IMR-90 (cell line): ENCODE measurements around the gene PRSS56. TPM values are rescaled to one million over a fixed set of nuclear protein-coding genes. Genes with fewer than 3 reads are reported as not detected.

Experiments used
- ATAC-seq: fragments of 200-7000 bp; cut with Tn5 transposase; 2 replicates; pipeline ENCODE4 v1.9.1; 2020; ENCODE audit warnings: low read depth, mild to moderate bottlenecking, moderate library complexity
- BruUV-seq: library from RNA; stranded (reverse); fragments of 400-500 nt; replicated peaks from 2 replicates; lab custom pipeline; 2021; lab: Mats Ljungman, UMichigan
- CTCF ChIA-PET: fragments of 300-600 bp; formaldehyde crosslinking; extraction: SDS; loops from one replicate; lab custom pipeline; 2021; ENCODE audit warnings: antibody characterized with exemption; lab: Yijun Ruan, JAX
- POLR2A ChIA-PET: fragments of 300-600 bp; sonication (Branson Sonifier 250); formaldehyde crosslinking; loops from one replicate; lab custom pipeline; 2022; ENCODE audit warnings: antibody characterized with exemption; ENCODE audit not compliant: unreplicated experiment; lab: Charles Lee
- DNase-seq: peaks from one replicate; pipeline ENCODE4 v3.0.0; 2013
- H2AFZ ChIP-seq: replicated peaks from 2 replicates; pipeline ENCODE3; 2013; ENCODE audit warnings: low read length, mild to moderate bottlenecking; ENCODE audit not compliant: poor library complexity
- H2AK5ac ChIP-seq: 2 replicates; pipeline ENCODE4 v1.6.1; 2013; ENCODE audit warnings: low read depth, low read length, inconsistent platforms
- H2AK9ac ChIP-seq: replicated peaks from 2 replicates; pipeline ENCODE3; 2013; ENCODE audit warnings: mild to moderate bottlenecking, low read depth, low read length, moderate library complexity; ENCODE audit not compliant: poor library complexity
- H2BK120ac ChIP-seq: 2 replicates; pipeline ENCODE4 v1.6.1; 2013; ENCODE audit warnings: low read depth, low read length, inconsistent platforms
- H2BK15ac ChIP-seq: 3 replicates; pipeline ENCODE4 v1.6.1; 2013; ENCODE audit warnings: low read depth, low read length, inconsistent platforms
- H2BK20ac ChIP-seq: 2 replicates; pipeline ENCODE4 v1.6.1; 2013; ENCODE audit warnings: low read depth, mild to moderate bottlenecking, inconsistent platforms, low read length, moderate library complexity
- H2BK5ac ChIP-seq: 2 replicates; pipeline ENCODE4 v1.6.1; 2013; ENCODE audit warnings: mild to moderate bottlenecking, low read depth, low read length, inconsistent platforms; ENCODE audit not compliant: poor library complexity, severe bottlenecking
- H3K14ac ChIP-seq: replicated peaks from 2 replicates; pipeline ENCODE4 v1.6.1; 2013; ENCODE audit warnings: low read depth, low read length, inconsistent platforms
- H3K18ac ChIP-seq: 2 replicates; pipeline ENCODE4 v1.6.1; 2013; ENCODE audit warnings: low read depth, low read length, control low read depth
- H3K23ac ChIP-seq: 2 replicates; pipeline ENCODE4 v1.6.1; 2013; ENCODE audit warnings: low read depth, low read length, inconsistent platforms
- H3K27ac ChIP-seq: 2 replicates; pipeline ENCODE4 v1.5.1; 2013; ENCODE audit warnings: mild to moderate bottlenecking, control low read depth, low read length; ENCODE audit not compliant: insufficient read depth
- H3K27me3 ChIP-seq: 2 replicates; pipeline ENCODE4 v1.6.1; 2013; ENCODE audit warnings: low read length; ENCODE audit not compliant: control insufficient read depth, insufficient read depth
- H3K36me3 ChIP-seq: 2 replicates; pipeline ENCODE4 v1.6.1; 2013; ENCODE audit warnings: low read length, mixed read lengths; ENCODE audit not compliant: control insufficient read depth, insufficient read depth
- H3K4ac ChIP-seq: 2 replicates; pipeline ENCODE4 v1.6.1; 2013; ENCODE audit warnings: low read depth, low read length, inconsistent platforms
- H3K4me1 ChIP-seq: 2 replicates; pipeline ENCODE4 v1.6.1; 2013; ENCODE audit warnings: low read length, mixed read lengths; ENCODE audit not compliant: control insufficient read depth, insufficient read depth
- H3K4me2 ChIP-seq: 2 replicates; pipeline ENCODE4 v1.6.1; 2013; ENCODE audit warnings: low read depth, mild to moderate bottlenecking, control low read depth, low read length, moderate library complexity
- H3K4me3 ChIP-seq: 2 replicates; pipeline ENCODE4 v1.5.1; 2013; ENCODE audit warnings: low read depth, mild to moderate bottlenecking, control low read depth, low read length, moderate library complexity; ENCODE audit not compliant: insufficient read depth
- H3K56ac ChIP-seq: 2 replicates; pipeline ENCODE4 v1.6.1; 2013; ENCODE audit warnings: low read length, inconsistent platforms; ENCODE audit not compliant: insufficient read depth; ENCODE audit errors: extremely low read depth
- H3K79me1 ChIP-seq, 2 experiments: 2 replicates each; pipeline ENCODE4 v1.6.1; 2013; ENCODE audit warnings: low read length in 2 of 2, inconsistent platforms in 1 of 2, low read depth in 1 of 2
- H3K9ac ChIP-seq: 2 replicates; pipeline ENCODE4 v1.6.1; 2013; ENCODE audit warnings: low read depth, low read length, control low read depth
- H3K9me1 ChIP-seq: 2 replicates; pipeline ENCODE4 v1.6.1; 2013; ENCODE audit warnings: low read length, inconsistent platforms; ENCODE audit not compliant: insufficient read depth
- H3K9me3 ChIP-seq: 2 replicates; pipeline ENCODE4 v1.6.1; 2013; ENCODE audit warnings: low read length; ENCODE audit not compliant: control insufficient read depth, insufficient read depth
- H4K20me1 ChIP-seq: 2 replicates; pipeline ENCODE4 v1.6.1; 2013; ENCODE audit warnings: low read length, inconsistent platforms; ENCODE audit not compliant: insufficient read depth
- H4K5ac ChIP-seq: 2 replicates; pipeline ENCODE4 v1.6.1; 2013; ENCODE audit warnings: mild to moderate bottlenecking, low read depth, low read length, control low read depth
- H4K8ac ChIP-seq, 2 experiments: 2 replicates each; pipeline ENCODE4 v1.6.1; 2013; ENCODE audit warnings: low read depth in 2 of 2, low read length in 2 of 2, control low read depth in 1 of 2, inconsistent platforms in 1 of 2
- H4K91ac ChIP-seq: 2 replicates; pipeline ENCODE4 v1.6.1; 2013; ENCODE audit warnings: low read depth, low read length, inconsistent platforms; ENCODE audit not compliant: insufficient read depth
- BHLHE40 ChIP-seq: fragments of 150-350 bp; IDR thresholded peaks from 2 replicates; pipeline ENCODE4 v1.6.1; 2016; ENCODE audit warnings: mild to moderate bottlenecking, low read depth, low read length
- CEBPB ChIP-seq: IDR thresholded peaks from 2 replicates; pipeline ENCODE4 v1.6.1; 2012; ENCODE audit warnings: low read depth, low read length, improper control_type of control experiment
- CHD1 ChIP-seq: IDR thresholded peaks from 2 replicates; pipeline ENCODE4 v1.6.1; 2012; ENCODE audit warnings: low read depth, low read length, improper control_type of control experiment
- CTCF ChIP-seq: conservative IDR thresholded peaks from 2 replicates; pipeline ENCODE4 v1.5.1; 2012; ENCODE audit warnings: mild to moderate bottlenecking, low read depth, low read length, improper control_type of control experiment
- ELK1 ChIP-seq: fragments of 150-350 bp; IDR thresholded peaks from 2 replicates; pipeline ENCODE4 v1.6.1; 2016; ENCODE audit warnings: low read depth, mild to moderate bottlenecking, low read length, moderate library complexity, borderline replicate concordance
- FOS ChIP-seq: fragments of 150-350 bp; IDR thresholded peaks from 2 replicates; pipeline ENCODE4 v1.6.1; 2016; ENCODE audit warnings: low read depth, low read length
- MAFK ChIP-seq: IDR thresholded peaks from 2 replicates; pipeline ENCODE4 v1.6.1; 2012; ENCODE audit warnings: low read depth, low read length, improper control_type of control experiment
- MAZ ChIP-seq: IDR thresholded peaks from 2 replicates; pipeline ENCODE4 v1.6.1; 2012; ENCODE audit warnings: low read depth, mild to moderate bottlenecking, low read length, improper control_type of control experiment, moderate library complexity, borderline replicate concordance
- MXI1 ChIP-seq: IDR thresholded peaks from 2 replicates; pipeline ENCODE4 v1.6.1; 2012; ENCODE audit warnings: low read depth, mild to moderate bottlenecking, low read length, moderate library complexity, borderline replicate concordance
- NFE2L2 ChIP-seq: fragments of 150-350 bp; IDR thresholded peaks from 2 replicates; pipeline ENCODE4 v1.6.1; 2016; ENCODE audit warnings: low read depth, mild to moderate bottlenecking, low read length
- POLR2A ChIP-seq: IDR thresholded peaks from 2 replicates; pipeline ENCODE4 v1.6.1; 2012; ENCODE audit warnings: mild to moderate bottlenecking, low read depth, low read length
- RAD21 ChIP-seq: IDR thresholded peaks from 2 replicates; pipeline ENCODE4 v1.6.1; 2012; ENCODE audit warnings: low read length, improper control_type of control experiment
- RFX5 ChIP-seq: IDR thresholded peaks from 2 replicates; pipeline ENCODE4 v1.8.0; 2012; ENCODE audit warnings: low read depth, mild to moderate bottlenecking, low read length, moderate library complexity
- SMC3 ChIP-seq: fragments of 150-350 bp; IDR thresholded peaks from 2 replicates; pipeline ENCODE4 v1.6.1; 2016; ENCODE audit warnings: low read depth, mild to moderate bottlenecking, antibody characterized with exemption, low read length, moderate library complexity
- USF2 ChIP-seq: fragments of 150-350 bp; IDR thresholded peaks from 2 replicates; pipeline ENCODE4 v1.6.1; 2017; ENCODE audit warnings: mild to moderate bottlenecking, antibody characterized with exemption, low read length, low read depth
- WGBS, 2 experiments: methylation state at CpG; one replicate each; pipeline versions ENCODE4 v1.1.5 to v1.1.7; 2013; ENCODE audit warnings: missing lambda C conversion rate in 2 of 2; ENCODE audit not compliant: insufficient read length in 1 of 2; ENCODE audit errors: extremely low coverage in 2 of 2; 5-methylcytosine and 5-hydroxymethylcytosine counted together
- dilution Hi-C: fragments of 300-500 bp; cut with HindIII; formaldehyde crosslinking; loops from one replicate; pipeline ENCODE4 v1.14.3; 2018; ENCODE audit warnings: low sequenced_read_pairs; ENCODE audit not compliant: unreplicated experiment
- in situ Hi-C: fragments of 300-500 bp; cut with MboI; formaldehyde crosslinking; loops from 3 replicates; pipeline ENCODE4 v1.14.3; 2019; ENCODE audit warnings: low sequenced_read_pairs, inconsistent platforms, mixed read lengths
- intact Hi-C: fragments of 100-400 bp; cut with micrococcal nuclease; formaldehyde crosslinking; loops from 2 replicates; pipeline ENCODE4 v1.10.0; 2022
- polyA plus RNA-seq, 3 experiments: library from polyadenylated mRNA; depleted of rRNA; stranded (reverse); fragments of >200 nt; gene quantifications; 2 replicates each; pipeline ENCODE4 v1.2.3, GENCODE V29; 2012; ENCODE audit warnings: low replicate concordance in 1 of 3
- total RNA-seq: library from RNA; depleted of rRNA; stranded (reverse); fragments of >200 nt; gene quantifications from 2 replicates; pipeline ENCODE4 v1.2.3, GENCODE V29; 2012

Gene PRSS56
- total and polyA plus RNA-seq, 2 of the 4 experiments (the other 2 are of a cell fraction), result not detected

DNA sequence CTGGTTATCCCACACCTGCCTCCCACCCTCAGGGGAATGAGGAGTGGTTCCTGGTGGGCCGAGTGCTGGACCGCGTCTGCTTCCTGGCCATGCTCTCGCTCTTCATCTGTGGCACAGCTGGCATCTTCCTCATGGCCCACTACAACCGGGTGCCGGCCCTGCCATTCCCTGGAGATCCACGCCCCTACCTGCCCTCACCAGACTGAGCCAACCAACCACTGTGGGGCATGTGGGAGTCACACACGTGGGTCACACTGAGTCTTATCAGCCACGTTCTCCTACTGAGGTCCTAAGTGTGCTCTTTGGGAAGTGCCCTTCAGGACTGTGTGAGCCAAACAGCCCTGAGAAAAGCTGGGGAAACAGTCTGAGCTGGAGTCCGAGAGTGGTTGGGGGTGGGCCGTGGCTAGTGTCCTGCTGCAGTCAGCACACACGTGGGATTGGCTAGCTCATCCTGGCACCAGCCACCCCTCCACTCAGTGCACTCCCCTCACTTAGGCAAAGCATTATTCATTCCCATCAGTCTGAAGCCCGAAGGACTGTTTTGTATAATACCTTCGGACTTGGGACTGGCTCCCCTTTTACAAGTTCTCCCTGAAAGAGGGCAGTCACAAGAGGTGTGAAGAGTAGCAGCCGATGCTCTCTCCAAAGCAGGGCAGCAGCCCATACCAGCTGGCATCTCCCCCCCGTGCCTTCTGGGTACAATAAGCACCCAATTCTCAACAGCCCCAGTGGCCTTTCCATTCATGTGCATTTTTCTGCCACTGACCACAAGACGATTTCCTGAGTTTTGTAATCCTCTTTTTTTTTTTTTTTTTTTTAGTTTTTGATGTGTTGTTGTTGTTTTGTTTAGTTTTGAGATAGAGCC, 25.6 kb downstream of the PRSS56 start:
- DNase-seq (no peak), ATAC-seq (no peak)
- no peak overlapping the region for H3K4ac ChIP-seq
- peaks cover 9 to 24% of the 10 kb centered on the region in 2 experiments for H3K79me1 ChIP-seq
- H3K27ac ChIP-seq, result no peak overlapping the region
- no peak overlapping the region for H3K9ac ChIP-seq
- no peak overlapping the region for H4K91ac ChIP-seq
- 100% methylated on average over 3 of the region's 17 CpGs; no CpG with 5 or more reads in 1 of the 2 experiments for WGBS, 2 experiments
- no peak overlapping the region for H2BK20ac ChIP-seq
- H3K9me1 ChIP-seq, result peaks cover 7% of the 10 kb centered on the region; the same call in 1 of the 2 replicates
- intact Hi-C loops, result no loop called here
- peaks cover 4% of the 10 kb centered on the region; the same call in 1 of the 2 replicates for H3K36me3 ChIP-seq
- H4K8ac ChIP-seq, result no peak overlapping the region
- CTCF ChIA-PET, result no interaction called here
- H2AK9ac ChIP-seq, result no peak overlapping the region
- no peak overlapping the region for H3K56ac ChIP-seq
- no peak overlapping the region for H2BK120ac ChIP-seq
- no peak overlapping the region for H3K14ac ChIP-seq
- no peaks in the 10 kb centered on the region for H3K27me3 ChIP-seq
- no peak overlapping the region for H2BK5ac ChIP-seq
- H3K4me1 ChIP-seq, result no peaks in the 10 kb centered on the region
- no peak overlapping the region for H4K5ac ChIP-seq
- dilution Hi-C loops, result no loop called here
- H3K9me3 ChIP-seq, result no peaks in the 10 kb centered on the region
- H3K18ac ChIP-seq, result no peak overlapping the region
- POLR2A ChIA-PET, result no interaction called here
- H3K23ac ChIP-seq, result no peak overlapping the region
- in situ Hi-C loops, result no loop called here
- H2BK15ac ChIP-seq, result no peak overlapping the region
- H3K4me3 ChIP-seq, result no peak overlapping the region
- no peak overlapping the region for H2AFZ ChIP-seq
- H4K20me1 ChIP-seq, result no peaks in the 10 kb centered on the region; the same call in 1 of the 2 replicates
- TF ChIP-seq BHLHE40 (no peak), ELK1 (no peak), RFX5 (no peak), CEBPB (no peak), USF2 (no peak), FOS (no peak), CHD1 (no peak), MAFK (no peak), RAD21 (no peak), CTCF (no peak), SMC3 (no peak), MXI1 (no peak), POLR2A (no peak), MAZ (no peak), NFE2L2 (no peak)
- H2AK5ac ChIP-seq, result no peak overlapping the region
- H3K4me2 ChIP-seq, result no peak overlapping the region
- BruUV-seq, result no TSS peak
